CD4-positive, alpha-beta T cell treated with Interleukin-15 for 1 hour (primary cell): Measurements from ENCODE around the gene GFAP.
A peak's percentile ranks its signal among the peaks of the same experiment; 100 is the strongest.

ENCODE experiments used
- DNase-seq: peaks from one replicate; pipeline ENCODE4 v3.0.0-alpha.2; 2020

The GFAP gene

DNA sequence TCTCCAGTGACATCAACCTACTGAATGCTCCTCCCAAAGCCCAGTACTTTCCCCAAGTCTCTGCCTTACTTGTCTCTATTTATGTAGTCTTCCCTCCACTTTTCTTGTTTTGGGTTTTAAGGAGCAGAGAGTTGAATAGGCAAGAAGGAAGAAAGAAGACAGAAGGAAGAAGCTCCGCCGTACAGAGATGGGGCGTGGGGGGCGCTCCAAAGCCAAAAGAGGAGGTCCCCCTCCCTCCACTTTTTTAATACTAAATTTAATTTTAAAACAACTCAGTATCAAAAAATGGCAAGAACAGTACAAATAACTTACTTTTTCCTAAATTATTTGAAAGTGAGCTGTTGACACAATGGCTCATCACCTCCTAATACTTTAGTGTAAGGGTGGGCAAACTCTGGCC is 20.7 kb downstream of the GFAP start:
- DNase-seq = no peak

DNA sequence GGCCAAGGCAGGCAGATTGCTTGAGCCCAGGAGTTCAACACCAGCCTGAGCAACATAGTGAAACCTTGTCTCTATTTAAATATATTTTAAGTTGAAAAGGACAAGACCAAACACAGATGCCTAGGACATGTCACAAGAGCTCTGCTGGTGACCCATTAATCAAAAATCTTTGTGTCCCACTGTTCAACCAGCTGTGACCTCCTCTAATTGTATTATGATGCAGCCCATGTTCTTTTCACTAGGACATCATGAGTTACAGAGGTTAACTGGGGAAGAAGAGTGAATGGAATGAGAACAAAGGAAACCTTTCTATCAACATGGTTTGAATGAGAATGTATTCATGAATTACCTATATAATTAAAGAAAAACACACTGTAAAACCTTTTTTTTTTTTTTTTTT is 23.1 kb downstream of the GFAP start:
- DNase-seq = no peak

DNA sequence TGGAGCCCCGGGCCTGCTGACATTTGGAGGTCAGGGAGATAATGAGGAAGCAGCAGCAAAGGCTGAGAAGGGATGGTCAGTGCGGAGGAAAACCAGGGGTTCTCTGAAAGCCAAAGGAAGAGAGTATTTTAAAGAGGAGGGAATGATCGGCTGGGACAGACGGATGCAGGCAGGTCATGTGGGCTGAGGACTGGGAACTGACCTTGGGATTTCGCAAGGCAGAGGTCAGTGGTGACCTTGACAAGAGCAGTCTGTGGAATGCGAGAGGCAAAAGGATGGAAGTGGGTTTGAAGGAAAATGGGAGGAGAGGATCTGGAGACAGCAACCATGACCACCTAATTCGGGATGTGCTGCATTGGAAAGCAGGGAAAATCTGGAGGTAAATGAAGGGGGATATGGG is 26.3 kb downstream of the GFAP start:
- no peak for DNase-seq

DNA sequence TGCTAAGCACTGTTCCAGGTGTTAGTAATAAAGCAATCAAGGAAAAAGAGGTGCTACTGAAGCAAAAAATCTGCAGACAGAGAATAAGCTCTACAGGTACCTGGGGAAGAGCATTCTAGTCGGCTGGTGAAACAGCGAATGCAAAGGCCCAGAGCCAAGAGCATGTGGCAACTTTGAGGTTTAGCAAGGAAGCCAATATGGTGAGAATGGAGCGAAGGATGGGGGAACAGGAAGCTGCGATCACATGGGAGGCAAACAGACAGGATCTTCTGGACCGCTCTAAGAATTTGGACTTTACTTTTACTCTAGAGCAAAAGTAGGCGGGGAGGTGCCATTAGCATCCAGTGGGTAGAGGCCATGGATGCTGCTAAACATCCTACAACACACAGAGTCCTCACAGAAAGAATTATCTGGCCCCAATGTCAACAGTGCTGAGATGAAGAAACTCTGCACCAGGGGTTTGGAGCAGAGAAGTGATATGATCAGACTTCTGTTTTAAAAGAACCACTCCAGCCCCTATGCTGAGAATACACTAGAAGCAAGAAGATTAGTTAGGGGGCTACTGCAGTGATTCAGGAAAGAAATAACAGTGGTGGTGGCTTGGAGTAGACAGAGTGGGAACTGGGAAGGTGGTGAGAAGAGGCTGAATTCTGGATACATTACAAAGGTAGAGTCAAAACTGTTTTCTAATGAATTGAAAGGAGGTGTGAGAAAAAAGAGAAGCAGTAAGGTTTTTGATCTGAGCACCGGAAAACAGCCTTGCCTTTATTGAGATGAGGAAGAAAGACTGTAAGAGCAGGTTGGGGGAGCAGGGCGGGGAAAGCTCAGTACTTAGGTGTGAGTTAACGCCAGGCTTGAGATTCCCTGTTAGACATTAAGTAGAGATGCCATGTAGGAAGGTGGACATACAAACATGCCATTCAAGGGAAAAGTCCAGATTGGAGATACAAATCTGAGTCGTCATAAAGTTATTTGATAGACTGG is 27.0 kb downstream of the GFAP start:
- no peak for DNase-seq

DNA sequence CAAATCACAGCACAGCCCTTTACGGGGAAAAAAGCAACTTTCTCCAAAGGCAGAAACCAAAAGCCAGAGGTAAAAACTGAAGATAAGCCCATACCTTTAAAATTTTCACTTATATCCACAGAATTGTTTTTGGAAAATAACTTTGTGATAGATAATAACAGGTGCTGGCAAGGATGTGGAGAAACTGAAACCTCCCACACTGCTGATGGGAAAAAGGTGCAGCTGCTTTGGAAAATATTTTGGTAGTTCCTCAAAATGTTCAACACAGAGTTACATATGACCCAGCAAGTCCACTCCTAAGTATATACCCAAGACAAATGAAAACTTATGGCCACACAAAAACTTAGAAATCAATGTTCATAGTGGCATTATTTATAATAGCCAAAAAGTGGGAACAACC is 28.3 kb downstream of the GFAP start:
- DNase-seq = no peak

DNA sequence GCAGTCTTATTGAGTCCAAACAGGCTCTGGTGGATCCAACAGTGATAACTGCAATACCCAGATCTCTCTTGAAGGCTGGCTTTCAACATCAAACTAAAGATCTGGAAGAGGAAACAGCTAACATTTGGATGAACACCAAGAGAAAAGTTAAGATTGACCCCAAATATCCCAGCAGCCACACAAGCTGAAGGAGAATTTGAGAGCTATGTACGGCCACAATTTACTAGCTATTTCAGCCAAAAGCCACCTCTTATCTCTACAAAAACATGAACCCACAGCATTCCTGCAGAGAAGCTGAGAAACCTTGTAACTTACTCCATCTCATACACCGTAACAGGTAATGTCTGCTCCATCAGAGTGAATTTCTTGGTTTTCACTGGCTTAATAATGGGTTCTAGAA is 30.4 kb downstream of the GFAP start:
- DNase-seq = no peak

DNA sequence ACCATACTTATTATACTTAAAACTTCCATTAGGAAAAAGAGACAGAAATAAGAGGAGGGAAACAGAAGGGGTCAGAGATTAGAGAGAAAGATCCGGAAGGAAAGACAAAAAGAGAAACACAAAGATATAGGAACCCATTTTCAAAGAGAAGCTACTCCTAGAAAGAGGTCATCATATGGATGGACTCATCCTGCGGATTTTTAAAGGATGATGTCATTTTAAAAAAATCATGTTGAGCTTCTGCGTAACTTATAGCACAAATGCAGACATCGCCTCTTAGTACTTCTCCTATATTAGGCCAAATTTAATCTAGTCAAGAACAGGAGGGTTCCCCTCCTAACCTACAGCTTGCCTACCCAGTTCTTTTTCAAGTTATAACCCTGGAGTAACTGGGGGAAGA is 34.2 kb downstream of the GFAP start:
- no peak for DNase-seq

DNA sequence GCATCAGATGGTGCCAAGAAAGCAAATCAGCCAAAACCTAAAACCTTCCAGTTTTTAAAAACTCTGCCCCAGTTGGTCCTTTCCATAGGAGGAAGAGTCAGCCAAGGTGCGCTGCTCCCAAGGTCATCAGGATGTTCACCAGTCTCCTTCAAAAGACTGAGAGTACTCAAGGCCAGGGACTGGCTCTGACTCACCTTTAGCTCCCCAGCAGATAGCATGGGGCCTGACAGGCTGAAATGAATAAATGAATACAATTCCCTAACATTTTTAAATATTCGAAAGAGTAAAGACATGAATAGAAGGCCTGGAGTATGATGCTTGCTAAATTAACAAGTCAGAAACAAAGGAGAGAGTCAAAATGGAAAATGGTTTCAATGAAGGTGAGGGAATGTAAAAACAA is 35.2 kb downstream of the GFAP start:
- DNase-seq = no peak

DNA sequence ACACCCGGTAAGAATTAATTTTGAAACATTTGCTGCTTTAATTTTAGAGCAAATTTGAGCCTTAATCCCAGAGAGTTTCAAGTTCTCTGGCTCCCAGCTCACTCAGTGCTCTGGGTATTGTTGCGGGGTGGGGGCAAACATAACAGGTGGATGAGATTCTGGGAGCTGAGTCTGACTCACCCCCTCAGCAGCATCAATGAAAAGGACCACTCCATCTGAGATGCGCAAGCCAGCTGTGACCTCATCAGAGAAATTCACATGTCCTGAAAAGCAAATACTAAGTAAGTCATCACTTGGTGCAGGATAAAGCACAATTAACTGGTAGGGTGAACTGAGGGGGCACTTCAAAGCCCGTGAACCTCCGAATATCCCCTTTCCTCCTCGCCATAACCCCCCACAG is 35.9 kb downstream of the GFAP start:
- DNase-seq = no peak

DNA sequence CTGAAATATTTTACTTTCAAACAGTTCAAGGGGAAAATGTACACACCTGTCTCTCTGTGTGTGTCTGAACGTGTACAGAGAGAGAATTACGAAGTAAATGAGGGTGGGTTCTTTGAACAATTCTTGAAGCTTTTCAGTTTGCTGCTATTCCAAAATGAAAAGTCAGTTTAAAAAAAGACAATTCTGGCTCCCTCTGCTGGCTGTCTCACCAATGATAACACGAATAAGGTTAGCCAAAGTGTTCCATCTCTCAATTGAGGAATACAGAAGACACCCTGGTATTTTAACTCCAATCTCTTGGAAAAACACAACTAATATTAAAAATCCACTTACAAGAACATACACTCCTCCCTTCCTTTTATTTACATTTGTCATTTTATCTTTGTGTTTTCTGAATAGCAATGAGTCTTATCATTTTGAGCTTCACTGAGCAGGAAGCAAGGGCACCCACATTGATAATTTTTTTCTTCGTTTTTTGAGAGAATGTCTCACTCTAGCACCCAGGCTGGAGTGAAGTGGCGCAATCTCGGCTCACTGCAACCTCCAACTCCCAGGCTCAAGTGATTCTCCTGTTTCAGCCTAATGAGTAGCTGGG is 36.6 kb downstream of the GFAP start:
- no peak for DNase-seq

DNA sequence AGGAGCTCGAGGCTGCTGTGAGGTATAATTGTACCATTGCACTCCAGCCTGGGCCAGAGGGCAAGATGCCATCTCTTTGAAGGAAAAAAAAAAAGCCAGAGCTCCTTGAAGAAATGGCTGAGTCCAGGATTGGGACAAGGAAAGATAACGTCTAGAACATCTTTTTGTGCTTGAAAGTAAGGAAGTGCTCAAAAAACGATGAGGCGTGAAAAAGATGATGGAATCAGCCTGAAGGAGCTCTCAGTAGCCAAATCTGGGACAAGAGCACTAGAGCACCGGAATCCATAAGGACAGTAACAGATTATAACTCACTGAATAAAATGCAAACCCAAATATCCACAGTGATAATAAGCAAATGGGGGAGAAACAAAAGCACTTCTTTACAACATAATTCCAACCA is 38.2 kb downstream of the GFAP start:
- DNase-seq = no peak

DNA sequence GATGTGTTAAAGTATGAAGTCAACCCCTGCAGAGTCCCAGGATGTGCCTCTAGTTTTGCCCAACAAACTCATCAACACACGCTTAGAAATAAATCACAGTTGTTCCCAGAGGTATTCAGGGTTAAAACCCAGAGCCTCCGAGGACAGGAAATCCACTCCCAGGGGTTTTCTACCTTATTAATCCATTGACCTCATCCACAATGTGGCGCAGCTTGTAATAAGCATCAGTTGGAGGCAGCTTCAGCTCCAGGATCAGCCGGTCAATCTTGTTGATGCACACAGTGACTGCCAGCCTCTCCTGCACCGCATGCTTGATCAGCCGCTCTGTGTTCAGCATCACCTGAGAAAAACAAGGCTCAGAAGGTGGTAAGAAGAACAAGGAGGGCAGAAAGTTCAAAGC is 39.5 kb downstream of the GFAP start:
- no peak for DNase-seq

DNA sequence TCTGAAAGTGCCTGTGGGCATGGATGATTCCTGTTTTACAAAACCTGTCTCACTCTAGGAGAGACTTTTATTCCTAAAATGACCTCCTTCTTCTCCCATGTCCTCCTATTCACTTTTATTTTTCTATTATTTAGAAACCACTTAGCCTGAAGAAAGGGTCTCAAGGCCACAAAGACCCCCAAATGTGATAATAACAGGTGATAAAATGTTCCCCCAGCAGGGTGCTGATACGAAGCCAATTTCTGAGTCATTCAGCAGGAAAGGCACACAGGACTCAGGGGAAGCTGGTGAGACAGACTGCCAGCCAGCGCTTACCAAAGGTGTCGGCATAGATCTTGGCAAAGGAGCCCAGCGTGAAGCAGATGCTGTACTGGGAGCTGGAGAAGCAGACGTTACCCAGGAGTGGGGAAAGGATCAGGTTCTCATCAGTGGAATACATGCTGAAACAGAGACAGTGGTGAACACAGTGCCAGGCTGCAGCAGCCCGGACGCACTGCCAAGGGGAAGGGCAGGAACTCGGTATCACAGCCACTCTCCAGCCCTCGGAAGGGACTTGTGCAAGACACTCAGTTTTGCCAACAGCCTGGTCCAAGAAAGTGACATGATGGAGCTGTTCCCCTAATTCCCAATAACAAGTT is 43.0 kb downstream of the GFAP start:
- DNase-seq = no peak

DNA sequence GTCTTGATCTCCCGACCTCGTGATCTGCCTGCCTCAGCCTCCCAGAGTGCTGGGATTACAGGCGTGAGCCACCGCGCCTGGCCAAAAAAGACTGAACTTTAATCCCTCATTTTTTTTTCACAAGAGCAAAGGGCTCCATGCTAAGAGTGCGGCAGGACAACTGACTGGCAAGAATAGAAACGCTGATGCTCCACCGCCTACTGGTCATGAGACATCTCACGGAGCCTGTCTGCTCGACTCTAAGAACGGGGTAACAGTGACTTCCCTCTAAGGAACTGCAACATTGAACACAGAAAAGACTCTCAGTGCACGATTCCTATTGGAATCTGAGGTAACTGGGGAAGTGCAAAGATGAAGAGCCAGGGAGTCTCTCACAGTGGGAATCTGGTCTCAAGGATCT is 43.7 kb downstream of the GFAP start:
- no peak for DNase-seq

DNA sequence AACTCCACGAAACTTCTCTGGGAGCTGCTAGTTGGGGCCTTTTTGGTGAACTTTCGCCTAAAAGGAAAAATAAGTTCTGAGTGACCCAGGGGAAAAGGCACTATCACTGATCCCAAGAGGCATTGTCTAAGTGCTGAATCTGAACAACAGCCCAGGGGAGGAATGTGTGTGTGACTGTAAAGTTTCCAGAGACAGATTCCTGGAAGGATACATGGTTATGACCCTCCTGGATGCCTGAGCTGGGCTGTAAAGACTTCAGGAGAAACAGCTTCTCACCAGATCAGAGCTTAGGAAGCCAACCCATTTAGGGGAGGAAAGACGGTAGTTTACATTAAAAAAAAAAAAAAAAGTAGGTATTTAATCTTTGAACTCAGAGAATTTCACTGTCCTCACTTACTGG is 47.5 kb downstream of the GFAP start:
- no peak for DNase-seq

DNA sequence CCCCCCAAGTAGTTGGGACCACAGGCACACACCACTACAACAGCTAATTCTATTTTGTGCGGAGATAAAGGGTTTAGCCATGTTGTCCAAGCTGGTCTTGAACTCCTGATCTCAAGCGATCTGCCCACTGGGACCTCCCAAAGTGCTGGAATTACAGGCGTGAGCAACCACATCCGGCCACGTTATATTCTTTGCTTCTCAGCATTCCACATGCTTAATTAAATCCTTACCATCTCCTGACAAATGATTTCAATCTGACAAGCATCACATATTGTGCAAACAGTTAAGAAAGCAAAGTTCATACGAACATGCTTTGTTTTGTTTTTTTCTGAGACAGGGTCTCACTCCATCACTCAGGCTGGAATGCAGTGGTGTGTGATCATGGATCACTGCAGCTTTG is 49.4 kb downstream of the GFAP start:
- no peak for DNase-seq

DNA sequence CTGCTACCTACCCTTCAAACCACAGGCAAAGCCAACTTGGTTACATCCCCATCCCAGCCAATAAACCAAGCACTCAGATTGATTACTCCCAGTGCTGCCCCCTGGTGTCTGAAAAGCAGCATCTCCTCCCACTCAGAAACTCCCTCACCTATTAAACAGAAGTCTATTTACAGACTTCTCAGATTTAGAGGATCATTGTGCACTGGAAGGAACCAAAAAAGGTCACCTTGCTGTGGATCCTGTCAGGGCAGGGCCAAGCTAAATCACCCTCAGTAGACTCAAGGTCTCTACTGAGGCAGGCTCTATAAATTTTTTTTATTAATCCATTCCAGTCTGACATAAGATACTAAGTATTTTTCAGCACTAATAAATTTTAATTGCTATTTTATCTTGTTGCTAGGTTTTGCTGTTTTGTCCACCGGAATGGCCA is 50.1 kb downstream of the GFAP start:
- DNase-seq = peak; percentile 66

DNA sequence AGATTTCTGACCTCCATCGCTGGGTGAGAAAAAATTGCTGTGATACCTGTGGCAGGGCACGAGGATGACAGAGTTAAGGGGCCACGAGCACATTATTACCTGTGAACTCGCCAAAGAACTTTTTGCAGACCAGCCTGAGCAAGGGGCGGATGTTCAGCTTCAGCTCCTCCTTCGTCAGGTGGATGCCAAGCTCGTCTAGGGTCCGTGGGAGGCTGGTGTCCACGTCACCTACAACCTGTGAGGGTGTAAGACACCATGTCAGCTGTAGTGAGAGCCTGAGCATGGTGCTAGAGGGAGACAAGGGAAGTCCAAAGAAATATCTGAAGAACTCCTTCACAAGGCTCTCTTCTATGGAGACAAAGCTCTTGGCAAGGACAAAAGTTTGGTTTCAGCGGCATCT is 50.5 kb downstream of the GFAP start:
- DNase-seq = no peak

DNA sequence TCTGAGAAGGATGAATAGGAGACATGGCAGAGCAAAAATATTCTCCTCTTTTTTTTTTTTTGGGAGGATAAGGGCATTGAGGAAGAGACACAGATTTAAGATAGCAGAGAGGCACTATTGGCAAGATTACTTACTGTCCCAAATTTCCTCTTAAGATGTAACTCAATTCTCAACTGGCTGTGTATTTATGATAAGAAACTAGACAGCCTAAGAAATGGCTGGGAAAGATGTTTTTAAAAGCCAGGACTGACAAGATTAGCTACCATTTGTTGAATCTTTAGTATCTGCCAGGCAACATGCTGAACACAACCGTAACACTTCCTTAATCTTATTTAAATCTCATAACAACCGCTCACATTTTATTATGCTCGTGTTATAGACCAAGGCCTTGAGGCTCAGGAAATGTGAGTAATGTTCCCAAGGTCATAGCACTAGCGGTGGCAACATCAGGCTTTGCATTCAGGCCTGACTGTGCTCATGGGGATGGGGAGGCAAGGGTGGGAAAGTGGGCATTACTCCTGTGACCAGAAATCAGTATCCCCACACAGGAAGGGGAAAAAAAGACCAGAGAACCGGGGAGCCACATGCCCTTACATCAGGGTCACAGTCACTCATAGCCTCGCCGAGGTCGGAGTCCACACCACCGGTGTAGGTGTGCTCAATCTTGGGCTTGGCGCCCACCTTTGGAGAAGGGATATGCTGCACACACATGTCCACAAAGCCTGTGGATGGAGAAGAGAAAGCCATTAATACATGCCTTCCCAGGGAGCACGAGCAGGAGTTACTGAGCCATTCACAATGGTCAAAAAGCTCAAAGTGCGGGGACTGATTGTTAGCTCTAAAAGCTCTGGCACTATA is 52.0 kb downstream of the GFAP start:
- no peak for DNase-seq

DNA sequence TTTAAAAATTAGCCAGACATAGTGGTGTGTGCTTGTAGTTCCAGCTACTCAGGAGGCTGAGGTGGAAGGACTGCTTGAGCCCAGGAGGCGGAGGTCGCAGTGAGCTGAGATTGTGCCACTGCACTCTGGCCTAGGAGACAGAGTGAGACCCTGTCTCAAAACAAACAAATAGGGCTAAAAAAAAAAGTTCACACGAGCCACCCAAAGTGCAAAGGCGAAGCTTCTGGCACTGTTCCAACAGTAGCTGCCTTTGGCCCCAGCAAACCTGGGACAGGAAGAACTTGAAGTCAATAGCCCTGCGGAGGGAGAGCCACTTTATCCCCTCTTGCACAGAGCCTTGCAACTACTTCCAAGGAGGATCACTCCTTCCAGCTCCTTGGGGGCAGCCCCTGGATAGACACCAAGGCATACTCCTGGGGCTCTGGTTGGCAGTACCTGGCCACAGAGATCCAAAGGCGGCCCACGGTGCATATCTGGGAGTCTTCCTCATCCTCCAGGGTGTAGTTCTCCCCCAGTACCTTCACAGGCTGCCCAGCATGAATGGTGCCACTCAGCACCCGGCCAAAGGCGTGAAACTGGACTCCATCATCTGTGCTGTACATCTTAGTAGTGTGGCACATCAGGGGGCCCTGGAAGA is 52.9 kb downstream of the GFAP start:
- no peak for DNase-seq

DNA sequence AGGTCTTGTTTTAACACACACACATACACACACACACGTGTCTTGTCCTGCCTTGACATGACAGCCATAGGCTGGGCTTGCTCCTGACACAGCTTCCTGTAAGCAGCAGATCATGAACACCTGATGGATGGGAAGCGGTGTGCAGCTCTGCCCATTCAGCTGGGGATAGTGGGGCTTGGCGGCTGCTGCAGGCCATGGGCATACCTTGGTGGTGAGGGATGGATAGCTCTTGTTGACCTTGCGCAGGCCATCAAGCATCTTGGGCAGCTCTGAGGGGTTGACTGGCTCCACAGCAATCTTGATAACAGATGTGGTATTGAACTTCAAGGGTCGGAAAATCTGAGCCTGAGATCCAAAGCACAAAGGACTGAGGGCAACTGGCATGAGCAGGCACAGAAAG is 55.6 kb downstream of the GFAP start:
- DNase-seq = no peak

DNA sequence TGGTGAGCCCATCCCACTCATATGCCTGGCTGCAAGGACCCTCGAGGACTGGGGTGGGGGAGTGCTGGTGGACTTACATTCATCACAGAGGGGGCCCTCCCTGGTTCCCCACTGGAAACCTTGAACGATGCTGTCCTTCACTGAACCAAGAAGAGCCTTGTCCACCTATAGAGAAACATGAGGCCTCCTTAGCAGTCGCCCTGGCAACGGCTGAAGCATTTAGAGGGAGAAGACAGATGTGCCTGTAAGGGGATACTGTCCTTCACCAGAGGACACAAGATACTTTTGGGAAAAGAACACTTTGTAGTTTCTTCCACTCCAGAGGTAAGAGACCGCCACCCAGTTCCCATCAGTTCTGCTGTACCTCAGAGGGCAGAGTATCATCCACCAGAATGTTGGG is 61.1 kb downstream of the GFAP start:
- DNase-seq = no peak
